Subcutaneous abdominal adipose tissue (tissue), 5 donors: ENCODE data around the gene VAMP4.
A peak's percentile ranks its signal among the peaks of the same experiment; 100 is the strongest.
"Not testable (repeated sequence)": the region's sequence is repeated elsewhere in the genome, so short reads cannot be mapped to it uniquely, and the experiment has no call there.

Experiments
- H3K27ac ChIP-seq: one replicate; pipeline ENCODE4 v1.7.0; 2013; ENCODE audit warnings: low read depth, mild to moderate bottlenecking, inconsistent platforms, low read length, moderate library complexity
- H3K27me3 ChIP-seq, 5 donors: one replicate each; pipeline ENCODE4 v1.7.0; 2013; ENCODE audit warnings: low read length in 5 of 5, inconsistent platforms in 1 of 5; ENCODE audit not compliant: control insufficient read depth in 5 of 5, insufficient read depth in 4 of 5
- H3K36me3 ChIP-seq, 5 donors: one replicate each; pipeline ENCODE4 v1.7.0; 2013; ENCODE audit warnings: low read length in 5 of 5; ENCODE audit not compliant: control insufficient read depth in 5 of 5, insufficient read depth in 5 of 5
- H3K4me1 ChIP-seq, 5 donors: one replicate each; pipeline ENCODE4 v1.7.0; 2013; ENCODE audit warnings: low read length in 5 of 5, mild to moderate bottlenecking in 3 of 5, moderate library complexity in 1 of 5; ENCODE audit not compliant: control insufficient read depth in 5 of 5, insufficient read depth in 5 of 5
- H3K4me3 ChIP-seq, 5 donors: one replicate each; pipeline ENCODE4 v1.7.0; 2013; ENCODE audit warnings: low read length in 5 of 5, low read depth in 1 of 5
- H3K9ac ChIP-seq, 5 donors: one replicate each; pipeline ENCODE4 v1.7.0; 2013; ENCODE audit warnings: low read length in 5 of 5, mild to moderate bottlenecking in 4 of 5, moderate library complexity in 3 of 5
- H3K9me3 ChIP-seq, 5 donors: one replicate each; pipeline ENCODE4 v1.7.0; 2013; ENCODE audit warnings: low read length in 5 of 5; ENCODE audit not compliant: control insufficient read depth in 5 of 5
- donor health status: healthy.
- donor health status: healthy.
- donor health status: healthy.
- donor health status: healthy.
- donor health status: healthy.

VAMP4 gene

GRCh38 chr1:171674431-171675405 lies 67.1 kb downstream of the VAMP4 start:
- H3K27ac ChIP-seq = peak overlapping the region; percentile 2
- H3K9me3 ChIP-seq = no peaks in the 10 kb centered on the region
- H3K27me3 ChIP-seq = no peaks in the 10 kb centered on the region
- H3K9ac ChIP-seq = peak overlapping the region in 2 of 5 donors; percentile 30 to 42
- H3K4me3 ChIP-seq = no peak overlapping the region
- peaks cover 0 to 15% (median 5%) of the 10 kb centered on the region in 5 donors for H3K4me1 ChIP-seq
- no peaks in the 10 kb centered on the region for H3K36me3 ChIP-seq

- Histone ChIP-seq H3K4me3 (no peak overlapping the region), H3K27me3 (no peaks in the 10 kb centered on the region), H3K9me3 (no peaks in the 10 kb centered on the region), H3K9ac (no peak overlapping the region), H3K4me1 (peaks cover 0 to 15% (median 5%) of the 10 kb centered on the region in 5 donors), H3K36me3 (no peaks in the 10 kb centered on the region), H3K27ac (no peak overlapping the region)
Measured at GRCh38 chr1:171670739-171671138, 71.1 kb downstream of the VAMP4 start.

DNA sequence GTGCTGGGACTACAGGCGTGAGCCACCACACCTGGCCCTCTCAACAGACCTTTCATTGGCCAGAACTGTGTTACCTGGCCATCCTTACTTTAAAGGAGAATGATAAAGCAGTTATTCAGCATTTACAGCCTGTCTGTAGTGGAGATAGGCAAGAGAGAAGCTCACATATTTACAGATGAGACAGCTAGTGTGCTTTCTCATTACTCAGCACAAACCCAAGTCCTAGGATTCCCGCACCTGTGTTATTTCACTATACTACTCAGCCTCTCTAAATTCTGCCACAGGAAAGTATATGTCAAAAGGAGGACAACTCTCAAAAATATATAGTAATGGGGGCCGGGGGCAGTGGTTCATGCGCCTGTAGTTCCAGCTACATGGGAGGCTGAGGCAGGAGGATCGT lies 73.5 kb downstream of the VAMP4 start:
- Histone ChIP-seq H3K36me3 (no peaks in the 10 kb centered on the region), H3K4me3 (no peak overlapping the region), H3K27ac (no peak overlapping the region), H3K9me3 (no peaks in the 10 kb centered on the region), H3K27me3 (no peaks in the 10 kb centered on the region), H3K4me1 (no peaks in the 10 kb centered on the region), H3K9ac (no peak overlapping the region)

GRCh38 chr1:171666114-171666769 lies 75.6 kb downstream of the VAMP4 start:
- Histone ChIP-seq H3K9ac (no peak overlapping the region), H3K27me3 (no peaks in the 10 kb centered on the region), H3K4me3 (no peak overlapping the region), H3K4me1 (no peaks in the 10 kb centered on the region), H3K36me3 (no peaks in the 10 kb centered on the region), H3K27ac (no peak overlapping the region), H3K9me3 (no peaks in the 10 kb centered on the region)

DNA sequence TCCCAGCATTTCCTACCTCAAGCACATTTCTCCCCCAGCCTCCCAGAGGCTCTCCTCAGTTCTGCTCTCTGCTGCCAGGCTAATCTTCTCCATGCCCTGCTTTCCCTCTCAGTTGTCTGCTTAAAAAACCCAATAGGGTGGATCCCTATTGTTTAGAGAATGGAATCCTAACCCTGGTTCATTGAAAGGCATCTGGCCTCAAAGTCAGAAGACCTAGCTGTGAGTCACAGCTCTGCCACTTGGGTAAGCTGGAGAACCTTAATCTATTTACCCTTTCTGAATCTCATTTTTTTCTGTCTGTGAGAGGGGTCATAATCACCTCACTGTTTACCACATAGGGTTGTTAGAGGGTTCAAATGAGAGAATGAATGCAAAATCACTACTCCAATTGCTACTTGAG lies 76.9 kb downstream of the VAMP4 start:
- no peak overlapping the region for H3K27ac ChIP-seq
- H3K4me1 ChIP-seq = no peaks in the 10 kb centered on the region

DNA sequence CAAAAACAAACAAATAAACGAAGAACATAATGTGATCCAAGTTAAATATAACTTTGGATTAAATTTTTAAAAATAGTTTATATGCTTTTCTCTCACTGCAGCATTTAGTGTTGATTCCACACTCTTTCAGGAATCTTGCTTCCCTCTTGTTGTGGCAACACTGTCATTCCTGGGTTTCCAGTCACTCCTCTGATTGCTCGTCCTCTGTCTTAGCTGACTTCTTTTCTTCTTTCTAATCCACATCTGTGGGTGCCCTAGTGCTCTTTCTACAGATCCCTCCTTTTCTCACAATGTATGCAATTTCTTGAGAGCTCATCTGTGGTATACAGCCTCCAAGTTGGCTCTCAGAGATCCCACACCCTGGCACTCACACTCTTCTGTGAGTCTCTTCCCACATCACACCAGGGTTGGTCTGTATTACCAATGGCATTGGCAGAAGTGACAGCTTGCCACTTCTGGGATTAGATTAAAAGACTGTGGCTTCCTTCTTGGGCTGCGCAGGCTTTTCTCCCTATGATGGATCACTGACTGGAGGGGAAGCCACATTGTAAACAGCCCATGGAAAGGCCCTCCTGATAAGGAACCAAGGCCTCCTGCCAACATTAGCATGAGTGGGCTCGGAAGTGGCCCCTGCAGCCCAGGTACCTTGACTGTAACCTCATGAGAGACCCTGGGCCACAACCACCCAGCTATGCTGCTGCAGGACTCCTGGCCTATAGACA lies 77.8 kb downstream of the VAMP4 start:
- Histone ChIP-seq H3K9ac (no peak overlapping the region), H3K9me3 (no peaks in the 10 kb centered on the region), H3K36me3 (no peaks in the 10 kb centered on the region), H3K27ac (no peak overlapping the region), H3K4me3 (no peak overlapping the region), H3K27me3 (no peaks in the 10 kb centered on the region), H3K4me1 (no peaks in the 10 kb centered on the region)

More for the DNA sequence above, 76.9 kb downstream of the VAMP4 start:
- no peak overlapping the region for H3K9ac ChIP-seq
- no peak overlapping the region for H3K4me3 ChIP-seq
- H3K27me3 ChIP-seq = no peaks in the 10 kb centered on the region
- H3K36me3 ChIP-seq = no peaks in the 10 kb centered on the region
- no peaks in the 10 kb centered on the region for H3K9me3 ChIP-seq

GRCh38 chr1:171663036-171663853 lies 78.6 kb downstream of the VAMP4 start:
- Histone ChIP-seq H3K36me3 (no peaks in the 10 kb centered on the region), H3K9ac (no peak overlapping the region), H3K4me3 (no peak overlapping the region), H3K4me1 (no peaks in the 10 kb centered on the region), H3K27me3 (no peaks in the 10 kb centered on the region), H3K27ac (no peak overlapping the region), H3K9me3 (no peaks in the 10 kb centered on the region)

GRCh38 chr1:171661076-171661650 lies 80.7 kb downstream of the VAMP4 start:
- H3K27ac ChIP-seq = no peak overlapping the region
- H3K9ac ChIP-seq = no peak overlapping the region
- no peaks in the 10 kb centered on the region for H3K9me3 ChIP-seq
- H3K36me3 ChIP-seq = no peaks in the 10 kb centered on the region
- no peak overlapping the region for H3K4me3 ChIP-seq
- peaks cover 0 to 5% (median 5%) of the 10 kb centered on the region in 5 donors for H3K4me1 ChIP-seq
- H3K27me3 ChIP-seq = no peaks in the 10 kb centered on the region

- not testable (repeated sequence) for H3K27ac ChIP-seq, H3K9me3 ChIP-seq, H3K9ac ChIP-seq, H3K27me3 ChIP-seq, H3K4me3 ChIP-seq, H3K36me3 ChIP-seq
- H3K4me1 ChIP-seq = peaks cover 16 to 37% (median 28%) of the 10 kb centered on the region in 5 donors
Measured at GRCh38 chr1:171656206-171656605, 85.7 kb downstream of the VAMP4 start.
